Limb (tissue), 2 donors: ENCODE results near the gene OSM.
"Not testable (repeated sequence)": the region's sequence is repeated elsewhere in the genome, so short reads cannot be mapped to it uniquely, and the experiment has no call there.

Experiments used
- DNase-seq, 2 donors: peaks; one replicate each; pipeline ENCODE4 v3.0.0-alpha.2; 2016; ENCODE audit errors: extremely low spot score in 2 of 2

OSM gene

DNA sequence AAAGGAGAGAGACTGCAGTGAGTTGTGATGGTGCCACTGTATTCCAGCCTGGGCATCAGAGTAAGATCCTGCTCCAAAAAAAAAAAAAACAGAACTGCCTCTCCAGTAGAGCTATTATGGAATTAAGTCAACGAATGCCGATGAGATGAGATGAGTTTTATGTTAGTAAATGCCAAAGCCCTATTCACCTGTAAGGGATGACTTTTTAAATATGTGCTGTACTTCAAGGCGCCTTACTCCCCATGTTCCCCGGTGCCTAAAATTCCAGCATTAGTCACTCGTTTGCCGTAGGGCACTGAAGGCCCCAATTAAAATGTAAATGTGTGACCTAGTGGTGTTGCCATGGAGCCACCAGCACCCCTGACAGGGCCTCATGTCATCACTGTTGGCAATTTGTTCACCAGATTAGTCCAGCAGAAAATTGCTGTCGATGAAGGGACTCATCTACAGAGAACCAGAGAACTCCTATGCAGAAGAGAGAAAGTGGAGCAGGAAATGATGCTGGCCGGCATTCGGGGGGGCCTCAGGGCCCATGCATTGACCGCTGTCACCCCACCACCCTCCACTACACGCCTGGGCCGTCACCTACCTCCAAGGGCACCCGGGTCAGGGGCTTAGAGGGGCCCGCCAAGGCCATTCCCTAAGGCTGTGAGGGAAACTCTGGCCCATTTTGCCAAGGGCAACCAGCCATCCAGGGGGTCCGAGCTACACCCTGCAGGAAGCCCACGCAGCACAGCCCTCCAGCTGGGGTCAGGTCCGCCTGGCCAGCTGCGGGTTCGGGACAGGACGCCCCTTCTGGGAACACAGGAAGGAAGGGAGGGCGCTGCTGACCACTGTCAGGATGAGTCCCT, 37.9 kb downstream of the OSM start:
- DNase-seq, result no peak

GRCh38 chr22:30227438-30228228, 39.0 kb downstream of the OSM start:
- DNase-seq, result no peak

- DNase-seq, result no peak
Observed at GRCh38 chr22:30226192-30226832, 40.3 kb downstream of the OSM start.

DNA sequence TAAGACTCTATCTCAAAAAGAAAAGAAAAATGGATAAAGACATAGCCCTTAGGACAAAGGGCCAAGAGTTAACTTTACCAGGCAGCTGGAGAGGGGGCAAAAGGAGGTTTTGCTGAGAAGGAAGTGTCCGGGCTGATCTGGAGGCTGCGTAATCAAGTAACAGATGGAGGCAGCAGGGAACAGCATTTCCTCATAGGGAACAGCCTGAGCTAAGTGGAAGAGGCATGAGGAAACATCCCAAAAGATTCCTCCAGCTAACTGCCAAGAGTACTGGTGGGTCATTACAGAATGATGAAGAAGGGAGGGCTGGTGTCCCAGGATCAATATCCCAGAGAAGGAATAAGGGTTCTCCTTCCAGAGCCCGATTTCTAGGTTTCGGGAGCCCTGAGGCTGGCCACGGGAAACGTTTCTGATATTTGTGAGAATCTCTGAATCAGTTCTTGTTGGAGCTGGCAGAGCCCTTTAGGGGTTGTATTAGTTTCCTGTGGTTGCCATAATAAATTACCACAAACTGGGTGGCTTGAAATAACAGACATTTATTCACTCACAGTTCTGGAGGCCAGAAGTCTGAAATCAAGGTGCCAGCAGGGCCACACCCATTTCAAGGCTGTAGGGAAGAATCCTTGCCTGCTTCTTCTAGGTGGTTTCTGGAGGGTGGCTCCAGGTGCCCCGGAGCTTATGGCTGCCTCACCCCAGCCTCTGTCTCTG, 41.3 kb downstream of the OSM start:
- no peak for DNase-seq

- DNase-seq, result no peak
Observed at GRCh38 chr22:30224161-30224857, 42.3 kb downstream of the OSM start.

DNA sequence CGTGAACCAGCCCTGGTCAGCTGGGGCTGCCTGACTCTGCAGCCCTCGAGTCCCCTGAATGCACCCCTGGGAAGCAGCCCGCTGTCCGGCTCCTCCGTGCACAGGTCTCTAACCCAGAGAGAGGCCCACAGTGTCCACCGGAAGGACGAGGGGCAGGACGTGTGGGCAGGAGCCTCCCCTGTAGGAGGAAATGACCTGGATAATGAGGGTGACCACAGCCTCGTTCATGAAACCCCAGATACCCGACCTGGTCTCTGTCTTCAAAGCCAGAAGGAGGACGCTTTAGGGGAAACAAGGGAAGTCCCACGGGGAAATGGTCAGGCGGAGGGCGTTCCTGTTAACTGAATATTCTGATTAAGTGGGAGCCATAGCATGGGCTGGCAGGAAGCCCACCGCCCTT, 43.3 kb downstream of the OSM start:
- no peak for DNase-seq

- no peak for DNase-seq
Observed at GRCh38 chr22:30222321-30222720, 44.3 kb downstream of the OSM start.

- DNase-seq, result no peak
Observed at GRCh38 chr22:30221121-30221992, 45.3 kb downstream of the OSM start.

DNA sequence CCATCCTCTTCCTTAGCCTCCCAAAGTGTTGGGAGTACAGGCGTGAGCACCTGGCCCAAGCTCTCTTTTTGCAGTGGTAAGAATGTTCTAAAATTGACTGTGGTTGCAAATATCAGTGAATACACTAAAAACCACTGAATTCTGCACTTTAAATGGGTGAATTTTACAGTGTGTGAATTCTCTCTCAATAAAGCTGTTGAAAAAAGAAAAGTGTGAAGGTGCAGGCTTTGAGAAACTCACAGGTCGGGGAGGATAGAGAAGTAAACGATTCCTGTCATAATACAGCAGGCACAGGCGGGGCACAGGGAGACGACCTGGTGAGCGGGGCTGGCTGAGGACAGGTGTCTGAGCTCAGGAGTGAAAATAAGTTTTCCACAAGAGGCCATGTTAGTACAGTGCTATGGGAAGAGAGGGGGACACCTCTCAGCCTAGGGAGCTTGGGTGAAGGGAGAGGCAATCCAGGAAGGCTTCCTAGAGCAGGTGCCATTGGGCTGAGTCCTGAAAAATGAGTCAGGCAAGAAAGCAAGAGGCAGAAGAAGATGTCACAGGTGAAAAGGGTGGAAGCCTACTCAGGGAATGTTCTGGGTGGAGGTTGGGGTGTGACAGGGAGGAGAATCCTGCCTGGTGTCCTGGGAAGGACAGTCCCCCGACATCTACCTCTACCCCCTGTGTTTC, 46.2 kb downstream of the OSM start:
- DNase-seq, result no peak

DNA sequence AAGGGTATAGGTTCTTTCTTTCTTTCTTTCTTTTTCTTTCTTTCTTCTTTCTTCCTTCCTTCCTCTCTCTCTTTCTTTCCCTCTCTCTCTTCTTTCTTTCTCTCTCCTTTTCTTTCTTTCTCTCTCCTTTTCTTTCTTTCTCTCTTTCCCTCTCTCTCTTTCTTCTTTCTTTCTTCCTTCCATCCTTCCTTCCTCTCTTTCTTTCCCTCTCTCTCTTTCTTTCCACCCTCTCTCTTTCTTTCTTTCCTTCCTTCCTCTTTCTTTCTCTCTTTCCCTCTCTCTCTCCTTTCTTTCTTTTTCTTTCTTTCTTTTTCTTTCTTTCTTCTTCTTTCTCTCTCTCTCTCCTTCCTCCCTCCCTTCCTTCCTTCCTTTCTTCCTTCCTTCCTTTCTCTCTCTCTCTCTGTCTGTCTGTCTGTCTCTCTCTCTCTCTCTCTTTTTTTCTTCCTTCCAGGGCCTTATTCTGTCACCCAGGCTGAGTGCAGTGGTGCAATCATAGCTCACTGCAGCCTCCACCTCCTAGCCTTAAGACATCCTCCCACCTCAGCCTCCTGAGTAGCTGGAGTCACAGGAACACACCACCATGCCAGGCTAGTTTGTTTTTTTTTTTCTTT, 46.9 kb downstream of the OSM start:
- DNase-seq, result no peak

DNA sequence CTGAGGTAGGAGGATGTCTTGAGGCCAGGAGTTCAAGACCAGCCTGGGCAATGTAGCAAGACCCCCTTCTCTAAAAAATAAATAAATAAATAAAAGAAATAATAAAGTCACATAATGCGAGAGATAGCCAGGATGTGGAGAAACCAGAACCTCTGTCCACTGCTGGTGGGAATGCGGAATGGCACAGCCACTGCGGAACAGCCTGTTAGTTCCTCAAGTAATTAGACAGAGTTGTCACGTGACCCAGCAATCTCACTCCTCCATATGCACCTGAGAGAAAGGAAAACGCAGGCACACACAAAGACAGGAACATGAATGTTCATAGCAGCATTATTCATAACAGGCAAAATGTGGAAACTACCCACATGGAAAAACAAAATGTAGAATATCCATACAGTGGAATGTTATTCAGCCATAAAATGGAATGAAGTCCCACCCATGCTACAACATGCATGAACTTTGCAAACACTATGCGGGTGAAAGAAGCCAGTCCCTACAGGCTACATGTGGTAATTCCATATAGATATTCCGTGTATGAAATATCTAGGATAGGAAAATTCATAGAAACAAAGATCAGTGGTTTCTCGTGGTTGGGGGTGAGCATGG, 47.5 kb downstream of the OSM start:
- no peak for DNase-seq

- DNase-seq, result no peak
Observed at GRCh38 chr22:30217698-30218560, 48.7 kb downstream of the OSM start.

DNA sequence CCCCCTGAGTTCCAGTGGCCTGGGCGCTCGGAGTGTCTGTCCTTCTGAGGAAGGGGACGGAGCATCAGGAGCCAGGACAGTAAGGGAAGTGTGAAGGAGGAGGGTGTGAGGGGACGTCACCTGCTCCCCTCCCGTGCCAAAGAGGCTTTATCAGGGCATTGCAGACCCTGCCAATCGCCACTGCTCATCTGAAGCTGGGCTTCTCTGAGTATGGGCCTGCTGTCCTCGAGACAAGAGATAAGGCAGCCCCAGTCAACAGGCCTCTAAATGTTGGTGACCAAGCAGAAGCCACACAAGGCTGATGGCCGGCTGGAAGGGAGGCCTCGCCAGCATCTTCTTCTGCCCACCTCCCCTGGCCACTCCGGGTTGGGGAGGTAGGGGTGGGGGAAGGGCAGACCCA, 49.9 kb downstream of the OSM start:
- no peak for DNase-seq

DNA sequence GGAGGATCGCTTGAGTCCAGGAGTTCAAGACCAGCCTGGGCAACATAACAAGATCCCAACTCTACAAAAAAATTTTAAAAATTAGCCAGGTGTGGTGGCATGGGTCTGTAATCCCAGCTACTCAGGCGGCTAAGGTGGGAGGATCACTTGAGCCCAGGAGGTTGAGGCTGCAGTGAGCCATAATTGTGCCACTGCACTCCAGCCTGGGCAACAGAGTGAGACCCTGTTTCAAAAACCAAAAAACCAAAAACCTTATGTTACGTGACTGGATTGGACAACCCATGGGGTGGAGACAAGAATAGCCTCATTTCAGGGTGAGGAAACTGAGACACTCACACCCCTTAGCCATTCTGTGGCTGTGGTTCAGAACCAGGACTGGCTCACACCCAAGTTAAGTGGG, 50.4 kb downstream of the OSM start:
- DNase-seq, result not testable (repeated sequence)

DNA sequence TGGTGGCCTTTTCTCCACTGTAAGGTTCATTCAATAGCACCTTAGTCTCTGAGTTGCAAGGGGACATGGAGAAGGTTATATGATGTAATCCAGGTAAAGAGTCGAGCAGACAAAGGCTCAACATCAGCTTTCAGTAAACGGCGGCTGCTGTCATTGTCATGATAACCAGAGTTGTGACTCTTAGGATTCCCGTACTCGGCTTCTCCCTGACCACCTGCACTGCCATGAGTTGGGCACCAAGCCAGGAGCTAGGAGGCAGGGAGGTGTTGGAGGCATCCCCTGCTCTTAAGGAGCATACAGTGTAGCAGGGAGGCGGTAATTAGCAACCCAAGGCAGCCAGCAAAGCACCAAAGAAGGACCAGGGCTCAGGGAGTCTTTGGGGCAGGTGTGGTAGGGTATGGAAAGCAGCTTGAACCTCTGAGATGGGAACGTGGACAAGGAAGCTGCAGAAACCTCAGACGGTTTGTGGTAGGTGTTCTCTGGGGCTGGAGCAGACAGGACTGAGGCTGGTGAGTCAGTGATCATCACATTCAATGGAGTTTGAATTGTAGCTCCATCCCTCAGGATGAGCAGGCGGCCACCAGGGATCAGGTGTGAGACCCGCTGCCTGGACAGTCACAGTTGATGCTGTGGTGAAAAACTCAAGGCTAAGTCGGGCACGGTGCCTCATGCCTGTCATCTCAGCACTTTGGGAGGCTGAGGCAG, 51.8 kb downstream of the OSM start:
- no peak for DNase-seq

- DNase-seq, result no peak
Observed at GRCh38 chr22:30212996-30213441, 53.6 kb downstream of the OSM start.
